Hepatocyte (in vitro differentiated cells): ENCODE results near the gene CTNNA3. TPM values are rescaled to one million over a fixed set of nuclear protein-coding genes. Genes with fewer than 3 reads are reported as not detected.

Experiments
- DNase-seq: peaks from one replicate; pipeline ENCODE4 v3.0.0-alpha.2; 2016; ENCODE audit warnings: low spot score
- H2AFZ ChIP-seq: fragments of 200-600 bp; sonication (generic); 2 replicates; pipeline ENCODE4 v1.6.0; 2016; ENCODE audit warnings: antibody characterized with exemption, mild to moderate bottlenecking
- H3K27ac ChIP-seq: fragments of 200-600 bp; sonication (generic); 2 replicates; pipeline ENCODE4 v1.5.1; 2016; ENCODE audit warnings: mild to moderate bottlenecking
- H3K27me3 ChIP-seq: fragments of 200-600 bp; sonication (generic); 2 replicates; pipeline ENCODE4 v1.6.1; 2016
- H3K36me3 ChIP-seq: fragments of 200-600 bp; sonication (generic); replicated peaks from 2 replicates; pipeline ENCODE4 v1.5.1; 2016; ENCODE audit warnings: low read depth; ENCODE audit not compliant: insufficient read depth
- H3K4me1 ChIP-seq: fragments of 200-600 bp; sonication (generic); 2 replicates; pipeline ENCODE4 v1.5.1; 2016; ENCODE audit warnings: mild to moderate bottlenecking, moderate library complexity; ENCODE audit not compliant: insufficient read depth
- H3K4me2 ChIP-seq: fragments of 200-600 bp; sonication (generic); 2 replicates; pipeline ENCODE4 v1.6.0; 2016
- H3K4me3 ChIP-seq: fragments of 200-600 bp; sonication (generic); 2 replicates; pipeline ENCODE4 v1.5.1; 2016; ENCODE audit warnings: mild to moderate bottlenecking
- H3K79me2 ChIP-seq: fragments of 200-600 bp; sonication (generic); 2 replicates; pipeline ENCODE4 v1.6.0; 2017; ENCODE audit warnings: mild to moderate bottlenecking
- H3K9me2 ChIP-seq: fragments of 200-600 bp; sonication (generic); replicated peaks from 2 replicates; pipeline ENCODE4 v1.6.0; 2017; ENCODE audit warnings: mild to moderate bottlenecking; ENCODE audit not compliant: insufficient read depth
- H3K9me3 ChIP-seq: fragments of 200-600 bp; sonication (generic); 2 replicates; pipeline ENCODE4 v1.5.1; 2016; ENCODE audit warnings: low read depth, mild to moderate bottlenecking
- H4K20me1 ChIP-seq: fragments of 200-600 bp; sonication (generic); 2 replicates; pipeline ENCODE4 v1.6.0; 2016; ENCODE audit warnings: mild to moderate bottlenecking; ENCODE audit not compliant: insufficient read depth, poor library complexity, severe bottlenecking
- EZH2 ChIP-seq: fragments of 200-600 bp; sonication (generic); IDR thresholded peaks from 2 replicates; pipeline ENCODE4 v1.6.1; 2016; ENCODE audit warnings: antibody characterized with exemption, mild to moderate bottlenecking, borderline replicate concordance
- EZH2phosphoT487 ChIP-seq: fragments of 200-600 bp; sonication (generic); IDR thresholded peaks from one replicate; pipeline ENCODE4 v1.6.1; 2018; ENCODE audit warnings: antibody characterized with exemption, mild to moderate bottlenecking, low read depth, moderate library complexity; ENCODE audit not compliant: unreplicated experiment, severe bottlenecking
- WGBS: methylation state at CpG from one replicate; pipeline ENCODE4 v1.1.6; 2016; ENCODE audit warnings: low lambda C conversion rate; ENCODE audit errors: missing lambda C conversion rate; 5-methylcytosine and 5-hydroxymethylcytosine counted together
- polyA plus RNA-seq: library from polyadenylated mRNA; unstranded; fragments of >200 nt; fragmentation: Nextera tagmentation; extraction: Ambion mirVana; gene quantifications from 2 replicates; pipeline ENCODE4 v1.2.1, GENCODE V29; 2016
- total RNA-seq: library from RNA; depleted of rRNA; stranded (reverse); fragments of >200 nt; gene quantifications from 2 replicates; pipeline ENCODE4 v1.2.3, GENCODE V29; 2014
- TF ChIP-seq, protein P1 (sequence below): fragments of 200-600 bp; sonication (generic); IDR thresholded peaks from 2 replicates; pipeline ENCODE4 v1.5.1; 2016; ENCODE audit warnings: antibody characterized with exemption, mild to moderate bottlenecking; ENCODE audit not compliant: poor library complexity

The CTNNA3 gene
- total and polyA plus RNA-seq, 2 experiments from 2014 or later: 12.9 to 25.9 TPM

GRCh38 chr10:66049335-66049734, 1646.7 kb downstream of the CTNNA3 start:
- Histone ChIP-seq H3K36me3 (no peaks in the 10 kb centered on the region), H2AFZ (no peak overlapping the region), H3K9me3 (no peaks in the 10 kb centered on the region), H3K4me3 (no peak overlapping the region), H3K79me2 (no peaks in the 10 kb centered on the region), H3K27ac (no peak overlapping the region), H3K9me2 (no peaks in the 10 kb centered on the region), H3K4me2 (no peak overlapping the region), H3K4me1 (no peaks in the 10 kb centered on the region), H3K27me3 (no peaks in the 10 kb centered on the region), H4K20me1 (no peaks in the 10 kb centered on the region)
- 92% methylated on average over 3 of the region's 3 CpGs for WGBS
- DNase-seq: no peak
- TF ChIP-seq EZH2phosphoT487: no peak
- TF ChIP-seq, protein P1, sequence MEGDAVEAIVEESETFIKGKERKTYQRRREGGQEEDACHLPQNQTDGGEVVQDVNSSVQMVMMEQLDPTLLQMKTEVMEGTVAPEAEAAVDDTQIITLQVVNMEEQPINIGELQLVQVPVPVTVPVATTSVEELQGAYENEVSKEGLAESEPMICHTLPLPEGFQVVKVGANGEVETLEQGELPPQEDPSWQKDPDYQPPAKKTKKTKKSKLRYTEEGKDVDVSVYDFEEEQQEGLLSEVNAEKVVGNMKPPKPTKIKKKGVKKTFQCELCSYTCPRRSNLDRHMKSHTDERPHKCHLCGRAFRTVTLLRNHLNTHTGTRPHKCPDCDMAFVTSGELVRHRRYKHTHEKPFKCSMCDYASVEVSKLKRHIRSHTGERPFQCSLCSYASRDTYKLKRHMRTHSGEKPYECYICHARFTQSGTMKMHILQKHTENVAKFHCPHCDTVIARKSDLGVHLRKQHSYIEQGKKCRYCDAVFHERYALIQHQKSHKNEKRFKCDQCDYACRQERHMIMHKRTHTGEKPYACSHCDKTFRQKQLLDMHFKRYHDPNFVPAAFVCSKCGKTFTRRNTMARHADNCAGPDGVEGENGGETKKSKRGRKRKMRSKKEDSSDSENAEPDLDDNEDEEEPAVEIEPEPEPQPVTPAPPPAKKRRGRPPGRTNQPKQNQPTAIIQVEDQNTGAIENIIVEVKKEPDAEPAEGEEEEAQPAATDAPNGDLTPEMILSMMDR: no peak
- TF ChIP-seq EZH2: no peak

GRCh38 chr10:66045859-66046258, 1650.1 kb downstream of the CTNNA3 start:
- Histone ChIP-seq H3K4me2 (no peak overlapping the region), H3K9me2 (no peaks in the 10 kb centered on the region), H3K4me1 (no peaks in the 10 kb centered on the region), H3K36me3 (no peaks in the 10 kb centered on the region), H4K20me1 (no peaks in the 10 kb centered on the region), H3K9me3 (no peaks in the 10 kb centered on the region), H3K27ac (no peak overlapping the region), H3K79me2 (no peaks in the 10 kb centered on the region), H3K27me3 (no peaks in the 10 kb centered on the region), H2AFZ (no peak overlapping the region), H3K4me3 (no peak overlapping the region)
- 70% methylated on average over 1 of the region's 1 CpG for WGBS
- TF ChIP-seq, protein P1: no peak
- TF ChIP-seq EZH2phosphoT487 (no peak), EZH2 (no peak)
- no peak for DNase-seq

GRCh38 chr10:66041771-66042170, 1654.2 kb downstream of the CTNNA3 start:
- Histone ChIP-seq H3K4me1 (no peaks in the 10 kb centered on the region), H3K9me3 (no peaks in the 10 kb centered on the region), H3K9me2 (no peaks in the 10 kb centered on the region), H3K4me3 (no peak overlapping the region), H3K36me3 (no peaks in the 10 kb centered on the region), H2AFZ (no peak overlapping the region), H4K20me1 (no peaks in the 10 kb centered on the region), H3K27ac (no peak overlapping the region), H3K27me3 (no peaks in the 10 kb centered on the region), H3K4me2 (no peak overlapping the region), H3K79me2 (no peaks in the 10 kb centered on the region)
- DNase-seq: no peak
- TF ChIP-seq EZH2 (no peak), EZH2phosphoT487 (no peak)
- TF ChIP-seq, protein P1: no peak
- 83% methylated on average over 3 of the region's 3 CpGs for WGBS

GRCh38 chr10:66038623-66039022, 1657.4 kb downstream of the CTNNA3 start:
- Histone ChIP-seq H2AFZ (no peak overlapping the region), H3K36me3 (no peaks in the 10 kb centered on the region), H3K4me2 (no peak overlapping the region), H3K27ac (no peak overlapping the region), H3K4me1 (no peaks in the 10 kb centered on the region), H4K20me1 (no peaks in the 10 kb centered on the region), H3K27me3 (no peaks in the 10 kb centered on the region), H3K9me3 (no peaks in the 10 kb centered on the region), H3K4me3 (no peak overlapping the region), H3K79me2 (no peaks in the 10 kb centered on the region), H3K9me2 (no peaks in the 10 kb centered on the region)
- TF ChIP-seq EZH2 (no peak), EZH2phosphoT487 (no peak)
- TF ChIP-seq, protein P1: no peak
- WGBS: 90% methylated on average over 1 of the region's 1 CpG
- no peak for DNase-seq
